ENCODE results near the gene STRN3.
"Not testable (repeated sequence)": the region's sequence is repeated elsewhere in the genome, so short reads cannot be mapped to it uniquely, and the experiment has no call there.

The STRN3 gene

DNA sequence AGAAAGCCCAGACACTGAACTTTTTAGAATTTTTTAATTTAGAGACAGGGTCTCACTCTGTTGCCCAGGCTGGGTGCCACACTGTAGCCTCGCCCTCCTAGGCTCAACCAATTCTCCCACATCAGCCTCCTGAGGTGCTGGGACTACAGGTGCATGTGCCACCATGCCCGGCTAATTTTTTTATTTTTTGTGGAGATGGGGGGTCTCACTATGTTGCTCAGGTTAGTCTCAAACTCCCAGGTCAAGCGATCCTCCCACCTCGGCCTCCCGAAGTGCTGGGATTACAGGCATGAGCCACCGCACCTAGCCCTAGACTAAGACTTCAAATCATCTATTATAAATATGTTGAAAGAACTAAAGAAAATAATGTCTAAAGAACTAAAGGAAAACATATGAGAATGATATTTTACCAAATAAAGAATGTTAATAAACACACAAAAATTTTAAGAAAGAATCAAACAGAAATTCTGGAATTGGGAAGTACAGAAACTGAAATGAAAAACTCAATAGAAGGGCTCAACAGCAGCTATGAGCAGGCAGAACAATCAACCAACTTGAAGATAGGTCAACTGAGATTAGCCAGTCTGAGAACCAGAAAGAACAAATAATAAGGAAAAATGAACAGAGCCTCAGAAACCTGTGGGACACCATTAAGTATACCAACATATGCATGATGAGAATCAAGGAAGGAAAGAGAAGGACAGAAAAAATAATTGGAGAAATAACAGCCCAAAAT is 27.0 kb downstream of the STRN3 start:
- no peak for DNase-seq

DNA sequence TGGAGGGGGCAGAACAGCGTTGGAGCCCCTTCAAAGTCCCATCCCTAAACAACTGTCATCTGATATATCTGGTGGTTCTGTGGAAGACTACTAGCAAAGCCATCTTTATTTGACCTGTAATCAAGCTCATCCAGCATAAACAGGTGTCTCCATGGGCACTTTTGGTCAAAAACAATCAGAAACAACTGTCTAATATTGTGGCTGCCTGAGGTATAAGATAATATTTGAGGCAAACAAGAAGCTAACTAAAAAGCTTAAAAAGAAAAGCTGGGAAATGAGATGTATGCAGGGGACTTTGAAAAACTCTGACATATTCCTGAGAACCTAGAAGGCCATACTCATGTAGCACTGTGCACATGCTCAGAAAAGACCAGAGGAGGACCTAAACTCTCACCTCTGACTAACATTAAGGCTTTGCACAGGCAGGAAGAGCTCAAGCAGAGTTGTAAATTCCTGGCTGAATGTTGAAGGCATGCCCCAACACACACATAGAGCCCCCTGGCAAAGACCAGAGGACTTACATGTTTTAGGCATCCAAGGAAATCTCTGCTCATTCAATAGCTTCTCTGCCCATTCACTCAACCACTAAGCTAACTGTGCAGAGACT is 28.0 kb downstream of the STRN3 start:
- DNase-seq, result no peak

DNA sequence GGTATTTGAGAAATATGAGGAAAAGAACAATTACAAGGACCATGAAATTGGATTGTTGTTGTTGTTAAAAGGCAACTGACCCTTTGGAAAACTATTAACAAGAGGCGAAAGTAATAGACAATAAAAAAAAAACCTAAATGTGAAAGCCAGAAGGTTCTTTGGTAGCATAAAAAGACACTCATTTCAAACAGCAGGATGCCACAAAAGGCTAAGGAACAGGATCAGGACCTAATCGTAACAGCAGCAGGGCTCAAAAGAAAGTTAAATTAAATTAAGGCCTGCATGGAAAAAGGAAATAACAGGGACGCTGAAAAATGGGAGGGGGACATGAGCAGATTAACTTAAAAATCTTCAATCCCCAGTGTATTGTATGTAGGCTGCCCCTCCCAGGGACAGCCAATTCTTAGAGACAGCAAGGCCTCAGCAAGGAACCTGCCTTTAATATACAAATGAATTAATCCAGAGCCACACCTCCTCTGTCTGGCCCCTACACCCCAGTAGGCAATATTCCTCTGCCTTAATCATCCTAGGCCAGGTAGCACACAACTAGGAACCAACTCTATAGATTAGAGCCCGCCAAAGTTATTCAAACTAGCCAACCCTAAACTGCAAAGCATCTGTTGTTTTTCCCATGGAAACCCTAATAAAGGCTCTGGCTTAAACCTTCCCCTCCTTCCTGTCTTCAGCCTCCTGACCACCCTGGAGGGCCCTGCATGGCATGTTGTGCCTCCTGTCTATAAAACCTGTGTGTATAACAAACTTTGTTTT is 29.1 kb downstream of the STRN3 start:
- DNase-seq, result no peak

DNA sequence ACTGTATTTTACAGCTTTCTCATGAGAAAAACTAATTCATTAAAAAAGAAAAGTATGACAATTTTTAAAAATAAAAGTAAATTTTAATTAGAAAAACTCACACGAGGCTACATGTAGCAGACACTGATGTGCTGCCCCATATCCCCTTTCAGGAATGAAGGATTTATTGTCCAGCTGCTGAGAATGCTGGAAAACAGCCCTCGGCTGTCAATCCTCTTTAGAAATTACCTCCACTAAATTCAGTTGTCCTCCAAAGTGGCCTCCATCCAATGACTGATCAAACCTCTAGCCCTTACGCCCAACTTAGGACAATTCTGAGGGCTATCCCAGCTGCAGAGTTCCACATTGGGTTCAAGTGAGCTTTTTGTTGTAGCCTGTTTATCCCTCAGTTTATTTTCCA is 30.5 kb downstream of the STRN3 start:
- DNase-seq, result no peak

DNA sequence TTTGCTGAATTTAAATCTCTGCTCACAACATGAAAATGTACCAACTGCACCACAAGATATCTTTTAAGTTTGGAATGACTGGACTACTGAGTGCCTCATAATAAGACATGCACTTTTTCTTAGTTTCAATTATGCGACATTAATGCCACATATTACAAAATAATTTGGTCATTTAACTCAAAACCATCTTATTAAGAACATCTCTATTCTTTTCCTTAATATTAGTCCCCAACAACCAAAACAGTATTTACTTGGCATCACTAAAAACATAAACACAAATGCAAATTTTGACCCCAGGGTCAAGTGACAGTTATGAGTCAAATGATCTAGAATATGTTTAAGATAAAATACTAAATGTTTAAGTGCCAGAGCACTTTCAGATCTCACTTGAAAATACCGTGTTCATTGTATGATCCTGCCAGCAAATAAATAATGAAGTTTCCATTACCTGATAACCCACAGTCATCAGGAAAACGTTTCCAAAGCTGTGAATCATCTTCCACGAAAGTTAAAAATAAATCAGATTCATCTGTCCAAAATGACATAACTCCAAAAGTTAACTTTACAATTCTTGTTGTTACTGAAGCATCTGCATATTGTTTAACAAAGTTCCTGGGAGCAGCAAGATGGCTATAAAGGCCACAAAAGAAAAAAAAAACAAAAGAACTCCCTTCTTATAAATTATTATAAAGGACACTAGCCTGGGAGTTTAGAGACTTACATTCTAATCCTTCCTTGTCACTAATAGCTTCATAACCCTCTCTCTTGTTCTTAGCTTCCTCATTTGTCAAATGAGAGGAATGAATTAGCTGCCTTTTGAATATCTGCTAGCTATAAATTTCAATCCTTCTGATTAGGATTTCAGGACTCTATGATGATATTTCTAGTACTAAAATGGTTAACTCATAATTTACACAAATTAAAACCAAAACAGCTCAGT is 31.2 kb downstream of the STRN3 start:
- DNase-seq, result no peak

DNA sequence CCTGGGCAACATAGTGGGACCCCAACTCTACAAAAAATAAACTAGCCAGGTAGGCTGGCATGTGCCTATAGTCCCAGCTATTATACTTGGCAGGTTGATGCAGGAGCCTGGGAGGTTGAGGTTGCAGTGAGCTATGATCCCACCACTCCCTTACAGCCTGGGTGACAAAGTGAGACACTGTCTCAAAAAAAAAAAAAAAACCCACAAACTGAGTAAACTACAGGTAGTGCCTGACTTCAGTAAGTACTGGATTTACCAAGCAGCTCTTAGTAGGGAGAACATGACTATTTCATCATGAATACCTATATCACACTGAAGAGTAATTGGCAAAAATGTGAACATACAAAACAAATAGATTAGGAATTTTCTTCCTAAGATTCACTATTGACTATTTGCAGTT is 33.1 kb downstream of the STRN3 start:
- DNase-seq, result no peak

DNA sequence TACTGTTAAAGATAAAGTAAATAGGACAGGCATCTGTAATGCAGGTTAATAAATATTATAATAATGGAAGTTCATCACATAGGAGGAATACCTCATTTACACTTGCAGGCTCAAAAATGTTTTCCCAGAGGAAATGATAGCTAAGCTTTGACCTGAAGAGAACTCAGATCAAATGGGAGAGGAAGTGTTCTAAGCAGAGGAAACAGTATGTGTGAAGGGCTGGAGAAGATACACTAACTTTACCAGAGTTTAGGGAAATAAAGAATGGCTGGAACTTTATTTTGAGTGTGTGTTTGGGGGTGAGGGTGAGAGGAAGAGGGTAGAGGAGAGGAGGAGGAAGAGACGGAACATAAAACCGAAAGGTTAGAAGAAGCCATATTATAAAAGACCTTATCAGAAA is 34.8 kb downstream of the STRN3 start:
- no peak for DNase-seq

DNA sequence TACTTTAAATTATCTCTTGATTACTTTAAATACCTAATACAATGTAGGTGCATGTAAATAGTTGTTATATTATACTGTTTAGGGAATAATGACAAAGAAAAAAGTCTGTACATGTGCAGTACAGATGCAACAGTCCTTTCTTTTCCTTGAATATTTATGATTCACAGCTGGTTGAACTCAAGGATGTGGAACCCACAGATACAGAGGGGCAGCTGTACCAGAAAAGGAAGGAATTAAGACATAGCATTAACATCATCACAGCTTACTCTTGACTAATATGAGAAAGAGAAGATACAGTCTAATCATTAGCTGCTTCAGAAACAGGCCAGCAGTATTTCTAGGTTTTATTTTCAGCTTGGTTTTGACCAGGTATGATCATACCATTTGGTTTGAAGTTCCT is 35.4 kb downstream of the STRN3 start:
- no peak for DNase-seq

DNA sequence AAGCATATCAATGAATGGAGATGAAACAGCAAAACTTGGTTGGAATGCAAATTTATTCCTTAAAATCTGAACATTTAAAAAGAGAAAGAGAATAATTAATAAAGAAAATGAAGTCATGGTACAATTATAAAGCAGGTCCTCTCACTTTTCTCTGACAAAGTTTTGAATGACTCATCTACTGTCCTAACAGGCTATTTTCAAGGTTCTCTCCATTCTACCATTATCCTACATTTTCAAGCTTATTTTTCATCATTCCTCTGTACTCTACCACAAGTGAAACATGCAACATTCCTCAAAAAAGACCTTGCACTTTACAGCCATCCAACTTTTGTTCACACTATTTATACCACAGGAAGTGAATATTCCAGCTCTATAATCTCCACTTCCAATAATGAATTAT is 37.7 kb downstream of the STRN3 start:
- no peak for DNase-seq

DNA sequence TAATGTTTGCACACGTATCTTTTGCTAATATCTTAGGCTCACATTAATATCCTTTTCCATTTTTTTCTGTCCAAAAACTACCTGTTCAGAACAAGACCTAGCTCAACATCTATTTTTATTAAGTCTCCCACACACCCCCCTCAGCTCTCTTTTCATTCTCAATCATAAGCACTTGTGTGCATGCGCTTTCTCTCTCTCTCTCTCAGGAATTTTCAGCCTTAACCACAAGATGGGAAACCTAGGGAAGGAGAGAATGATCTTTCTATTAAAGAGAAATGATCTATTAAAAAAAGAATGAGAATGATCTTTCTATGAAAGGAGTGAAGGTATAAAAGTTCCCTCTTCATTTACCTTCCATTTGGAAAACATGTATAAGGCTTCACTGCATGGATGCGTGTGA is 40.4 kb downstream of the STRN3 start:
- DNase-seq, result no peak

DNA sequence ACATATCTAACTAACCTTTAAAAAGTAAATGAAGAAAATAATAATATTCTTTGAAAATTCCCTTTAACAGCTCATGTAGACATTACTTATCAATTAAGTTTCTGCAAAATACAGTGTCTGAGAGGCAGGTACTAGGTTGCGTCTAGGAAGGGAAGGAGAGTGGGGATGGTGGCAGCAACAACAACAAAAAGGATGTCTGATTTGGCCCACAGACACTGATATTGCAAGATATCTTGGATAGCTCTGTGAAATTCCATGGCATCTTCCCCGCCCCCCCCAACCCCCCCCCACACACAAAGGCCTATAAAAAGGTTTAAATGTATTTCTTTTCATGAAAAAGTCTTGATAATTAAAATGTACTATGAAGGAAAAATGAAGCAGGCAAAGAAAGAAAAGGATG is 42.3 kb downstream of the STRN3 start:
- DNase-seq, result no peak

DNA sequence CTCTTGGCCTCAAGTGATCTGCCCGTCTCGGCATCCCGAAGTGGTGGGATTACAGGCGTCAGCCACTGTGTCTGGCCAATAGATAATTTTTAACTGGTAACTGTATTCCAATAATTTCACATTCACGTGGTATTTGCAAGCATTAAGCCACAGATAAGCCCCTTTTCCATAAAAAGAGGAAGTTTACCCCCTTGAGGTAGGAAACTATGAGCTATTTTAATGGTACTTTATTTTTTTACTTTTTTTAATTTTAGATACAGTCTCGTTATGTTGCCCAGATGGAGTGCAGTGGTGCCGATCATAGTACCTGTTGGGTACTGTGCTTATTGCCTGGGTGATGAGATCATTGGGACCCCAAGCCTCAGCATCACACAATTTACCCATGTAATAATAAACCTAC is 43.6 kb downstream of the STRN3 start:
- no peak for DNase-seq

DNA sequence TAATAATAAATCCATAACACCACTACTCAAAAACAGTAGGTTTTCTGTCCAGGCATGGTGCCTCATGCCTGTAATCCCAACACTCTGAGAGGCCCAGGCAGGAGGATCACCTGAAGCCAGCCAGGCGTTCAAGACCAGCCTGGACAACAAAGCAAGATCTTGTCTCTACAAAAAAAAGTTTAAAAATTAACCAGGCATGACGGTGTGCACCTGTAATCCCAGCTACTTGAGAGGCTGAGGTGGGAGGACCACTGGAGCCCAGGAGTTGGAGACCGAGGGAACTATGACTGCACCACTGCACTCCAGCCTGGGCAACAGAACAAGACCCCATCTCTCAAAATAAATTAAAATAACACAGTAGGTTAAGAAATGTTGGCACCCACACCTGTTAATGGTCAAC is 45.2 kb downstream of the STRN3 start:
- no peak for DNase-seq

DNA sequence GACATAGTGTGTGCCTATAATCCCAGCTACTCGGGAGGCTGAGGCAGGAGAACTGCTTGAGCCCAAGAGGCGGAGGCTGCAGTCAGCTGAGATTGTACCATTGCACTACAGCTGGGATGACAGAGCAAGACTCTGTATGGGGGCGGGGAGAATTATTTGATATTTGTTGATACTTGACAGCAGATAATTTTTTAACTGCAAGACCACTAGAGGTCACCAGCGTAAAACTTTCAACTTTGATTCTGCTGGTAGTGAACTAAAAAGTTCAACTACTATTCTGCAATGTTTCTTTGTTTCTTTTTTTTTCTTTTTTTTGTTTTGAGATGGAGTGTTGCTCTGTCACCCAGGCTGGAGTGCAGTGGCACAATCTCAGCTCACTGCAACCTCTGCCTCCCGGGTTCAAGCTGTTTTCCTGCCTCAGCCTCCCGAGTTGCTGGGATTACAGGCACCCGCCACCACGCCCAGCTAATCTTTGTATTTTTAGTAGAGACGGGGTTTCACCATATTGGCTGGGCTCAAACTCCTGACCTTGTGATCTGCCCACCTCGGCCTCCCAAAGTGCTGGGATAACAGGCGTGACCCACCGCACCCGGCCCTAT is 46.0 kb downstream of the STRN3 start:
- peak; percentile 42 to 77 for DNase-seq

DNA sequence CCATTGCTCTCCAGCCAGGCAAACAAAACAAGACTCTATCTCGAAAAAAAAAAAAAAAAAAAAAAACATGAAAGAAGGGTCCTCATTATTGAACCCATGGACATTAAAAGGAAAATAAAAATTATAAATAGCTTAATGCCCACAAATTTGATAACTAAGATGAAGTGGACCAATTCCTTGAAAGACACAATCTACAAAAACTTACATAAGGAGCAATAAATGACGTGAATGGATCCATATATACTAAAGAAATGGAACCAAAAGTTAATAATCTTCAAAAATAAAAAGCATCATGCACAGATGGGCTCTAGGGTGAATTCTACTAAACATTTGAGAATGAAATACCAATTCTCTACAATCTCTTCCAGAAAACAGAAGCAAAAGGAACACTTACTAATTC is 48.4 kb downstream of the STRN3 start:
- no peak for DNase-seq

DNA sequence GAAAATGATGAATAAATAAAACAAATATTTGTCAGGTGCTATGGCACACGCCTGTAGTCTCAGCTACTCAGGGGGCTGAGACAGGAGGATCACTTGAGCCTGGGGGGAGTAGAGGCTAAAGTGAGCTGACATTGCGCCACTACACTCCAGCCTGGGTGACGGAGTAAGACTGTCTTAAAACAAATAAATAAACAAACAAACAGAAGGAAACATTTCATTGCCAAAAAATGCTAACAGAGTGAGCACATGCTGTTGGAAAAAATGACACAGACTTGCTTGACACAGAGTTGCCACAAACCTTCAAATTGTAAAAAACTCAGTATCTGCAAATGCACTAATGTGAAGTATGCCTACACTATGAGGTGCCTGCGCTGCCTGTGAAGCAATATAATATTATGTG is 51.6 kb downstream of the STRN3 start:
- DNase-seq, result no peak

DNA sequence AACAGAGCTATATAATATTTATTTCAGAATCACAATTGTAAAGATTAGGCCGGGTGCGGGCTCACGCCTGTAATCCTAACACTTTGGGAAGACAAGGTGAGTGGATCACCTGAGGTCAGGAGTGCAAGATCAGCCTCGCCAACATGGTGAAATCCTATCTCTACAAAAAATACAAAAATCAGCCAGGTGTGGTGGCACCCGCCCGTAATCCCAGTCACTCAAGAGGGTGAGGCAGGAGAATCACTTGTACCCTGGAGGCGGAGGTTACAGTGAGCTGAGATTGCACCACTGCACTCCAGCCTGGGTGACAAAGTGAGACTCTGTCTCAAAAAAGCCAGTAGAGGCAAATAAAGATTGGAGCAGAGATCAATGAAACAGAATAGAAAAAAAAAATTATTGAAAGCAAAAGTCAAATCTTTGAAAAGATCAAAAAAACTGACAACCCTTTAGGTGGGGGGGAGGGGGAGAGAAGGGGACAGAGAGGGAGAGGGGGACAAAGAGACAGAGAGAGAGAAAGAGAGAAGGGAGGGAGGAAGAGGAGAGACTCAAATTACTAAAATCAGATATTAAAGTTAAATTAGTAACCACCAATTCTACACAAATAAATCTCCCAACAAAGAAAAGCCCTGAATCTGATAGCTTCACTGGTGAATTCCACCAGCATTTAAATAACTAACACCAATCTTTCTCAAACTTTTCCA is 53.1 kb downstream of the STRN3 start:
- DNase-seq, result no peak

DNA sequence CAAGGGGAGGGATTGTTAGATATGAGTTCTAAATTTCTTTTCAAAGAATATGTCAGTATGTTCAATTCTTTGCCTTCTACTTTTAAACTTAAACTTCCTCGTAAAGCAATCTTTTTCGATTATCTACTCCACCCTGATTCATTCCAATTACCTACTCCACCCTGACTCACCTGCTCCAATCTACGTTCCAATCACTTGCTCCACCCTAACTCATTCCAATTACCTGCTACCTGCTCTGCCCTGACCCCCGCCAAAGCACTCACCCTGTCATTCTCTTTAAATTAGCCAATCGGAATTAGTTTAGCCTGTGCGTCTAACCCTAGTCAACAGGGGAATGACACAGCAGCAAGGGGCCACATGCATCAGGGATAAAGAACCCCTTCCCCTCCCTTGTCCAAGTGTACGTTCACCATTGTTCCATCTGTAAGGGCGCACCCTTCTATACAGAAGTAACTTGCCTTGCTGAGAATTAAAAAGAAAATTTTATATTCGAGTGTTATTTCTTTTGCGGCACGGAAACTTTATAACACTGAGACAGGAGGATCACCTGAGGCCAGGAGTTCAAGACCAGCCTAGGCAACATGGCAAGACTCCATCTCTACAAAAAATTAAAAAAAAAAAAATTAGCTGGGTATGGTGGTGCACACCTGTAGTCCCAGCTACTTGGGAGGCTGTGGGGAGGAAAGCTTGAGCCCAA is 54.0 kb downstream of the STRN3 start:
- DNase-seq, result not testable (repeated sequence)

DNA sequence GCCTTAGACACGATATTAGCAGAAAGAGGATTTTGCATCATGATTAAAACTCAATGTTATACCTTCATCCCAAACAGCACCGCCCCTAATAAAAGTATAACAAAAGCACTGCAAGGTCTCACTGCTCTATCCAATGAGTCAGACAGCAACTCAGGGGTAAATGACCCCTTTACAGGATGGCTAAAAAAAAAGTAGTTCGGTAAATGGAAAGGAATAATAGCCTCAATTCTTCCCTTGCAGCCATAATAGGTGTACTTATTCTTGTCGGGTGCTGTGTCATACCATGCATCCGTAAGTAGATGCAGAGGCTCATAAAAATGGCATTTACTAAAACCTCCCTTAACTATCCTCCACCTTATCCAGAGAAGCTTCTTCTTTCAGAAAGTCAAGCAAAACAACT is 54.6 kb downstream of the STRN3 start:
- no peak for DNase-seq

DNA sequence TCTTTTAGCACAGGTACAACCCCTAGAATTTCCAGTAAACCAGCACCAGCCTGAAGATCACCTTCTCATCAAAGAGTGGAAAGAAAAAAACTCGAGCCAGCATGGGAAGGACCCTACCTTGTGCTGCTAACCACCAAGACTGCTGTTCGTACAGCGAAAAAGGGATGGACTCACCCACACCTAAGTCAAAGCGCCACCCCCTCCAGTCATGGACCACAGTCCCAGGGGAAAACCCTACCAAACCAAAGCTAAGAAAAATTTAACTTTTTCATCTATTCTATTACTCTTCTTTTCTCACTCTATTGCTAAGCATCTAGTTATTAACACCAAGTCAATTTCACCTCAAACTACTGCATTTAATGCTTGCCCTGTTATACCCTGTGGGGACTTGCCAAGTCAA is 56.4 kb downstream of the STRN3 start:
- DNase-seq, result not testable (repeated sequence)

DNA sequence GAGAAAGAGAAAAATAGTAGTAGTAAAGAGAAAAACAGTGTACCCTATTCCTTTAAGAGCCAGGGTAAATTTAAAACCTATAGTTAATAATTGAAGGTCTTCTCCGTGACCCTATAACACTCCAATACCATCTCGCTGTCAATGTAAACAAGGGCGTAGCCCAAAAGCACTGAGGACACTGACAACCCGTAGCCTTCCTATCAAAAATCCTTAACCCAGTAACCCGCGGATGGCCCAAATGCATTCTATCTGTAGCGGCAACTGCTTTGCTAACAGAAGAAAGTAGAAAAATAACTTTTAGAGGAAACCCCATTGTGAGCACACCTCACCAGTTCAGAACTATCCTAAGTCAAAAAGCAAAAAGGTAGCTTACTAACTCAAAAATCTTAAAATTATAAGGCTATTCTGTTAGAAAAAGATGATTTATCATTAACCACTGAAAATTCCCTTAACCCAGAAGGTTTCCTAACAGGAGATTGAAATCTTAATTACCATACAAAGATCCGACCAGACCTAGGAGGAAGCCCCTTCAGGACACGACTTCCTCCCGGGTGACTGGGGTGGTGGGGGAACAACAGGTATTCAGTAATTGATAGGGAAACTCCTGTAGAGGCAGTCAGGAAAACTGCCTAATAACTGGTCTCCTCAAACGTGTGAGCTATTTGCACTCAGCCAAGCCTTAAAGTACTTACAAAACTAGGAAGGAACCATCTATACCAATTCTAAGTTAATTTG is 58.6 kb downstream of the STRN3 start:
- DNase-seq, result not testable (repeated sequence)

Measured in CD4-positive, alpha-beta T cell treated with Interleukin-4 for 1 hour (primary cell).